ENCODE data around the gene STT3B.
"Not testable (repeated sequence)": the region's sequence is repeated elsewhere in the genome, so short reads cannot be mapped to it uniquely, and the experiment has no call there.

STT3B gene

DNA sequence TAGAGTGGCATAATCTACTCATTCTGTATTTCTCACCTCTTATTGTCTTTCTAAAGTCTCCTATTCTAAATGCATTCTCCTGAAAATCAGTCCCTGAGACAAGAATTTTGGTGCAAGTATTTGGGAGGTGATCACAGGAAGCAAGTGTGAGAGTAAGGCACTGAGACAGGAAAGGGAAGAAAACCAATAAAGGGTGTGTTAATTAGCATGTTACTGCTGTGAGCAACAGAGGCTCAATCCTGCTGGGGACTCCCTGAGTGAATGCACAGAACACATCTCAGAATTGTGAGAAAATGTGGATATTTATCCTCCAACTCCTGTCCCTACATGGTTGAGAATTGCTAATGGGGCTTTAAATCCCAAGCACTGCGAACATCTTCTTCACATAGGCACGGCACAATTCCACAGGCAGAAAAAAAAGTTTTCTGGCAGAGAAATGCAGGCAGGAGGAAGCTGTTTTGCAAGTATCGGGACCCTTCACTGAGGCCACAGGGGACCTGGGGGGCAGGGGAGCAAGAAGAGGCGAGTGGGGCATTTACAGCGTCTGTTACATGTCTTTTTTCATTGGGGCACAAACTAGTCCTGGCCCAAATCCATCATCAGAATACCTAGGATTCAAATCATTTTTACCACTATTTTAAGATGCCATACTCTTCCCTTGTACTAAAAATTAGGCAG, 27.2 kb upstream of the STT3B start:
- CTCF ChIA-PET = no interaction called here

GRCh38 chr3:31506515-31506914, 26.2 kb upstream of the STT3B start:
- H3K9me3 ChIP-seq (ENCODE audit: control insufficient read depth, insufficient read depth, low read depth, low read length); H3K27ac ChIP-seq (ENCODE audit: extremely low read depth, low read depth, low read length); H3K4me1 ChIP-seq (ENCODE audit: control insufficient read depth, insufficient read depth, low read length); H3K4me3 ChIP-seq (ENCODE audit: low read depth, low read length); POLR2A ChIA-PET; H3K36me3 ChIP-seq (ENCODE audit: control insufficient read depth in 2 of 2, insufficient read depth in 1 of 2, low read length in 2 of 2); CTCF ChIA-PET: not testable (repeated sequence)

More for the DNA sequence above, 27.2 kb upstream of the STT3B start:
- Histone ChIP-seq H3K36me3 (ENCODE audit: control insufficient read depth in 2 of 2, insufficient read depth in 1 of 2, low read length in 2 of 2) (no peaks in the 10 kb centered on the region), H3K9me3 (ENCODE audit: control insufficient read depth, insufficient read depth, low read depth, low read length) (no peaks in the 10 kb centered on the region), H3K27ac (ENCODE audit: extremely low read depth, low read depth, low read length) (no peak overlapping the region), H3K4me1 (ENCODE audit: control insufficient read depth, insufficient read depth, low read length) (no peaks in the 10 kb centered on the region), H3K4me3 (ENCODE audit: low read depth, low read length) (no peak overlapping the region)
- POLR2A ChIA-PET = interaction anchor here (0.7 kb wide), 1 partner anchor 30 kb away, joined by 4 read pairs; no protein-coding TSS in a partner anchor
- TF ChIP-seq, protein P1, sequence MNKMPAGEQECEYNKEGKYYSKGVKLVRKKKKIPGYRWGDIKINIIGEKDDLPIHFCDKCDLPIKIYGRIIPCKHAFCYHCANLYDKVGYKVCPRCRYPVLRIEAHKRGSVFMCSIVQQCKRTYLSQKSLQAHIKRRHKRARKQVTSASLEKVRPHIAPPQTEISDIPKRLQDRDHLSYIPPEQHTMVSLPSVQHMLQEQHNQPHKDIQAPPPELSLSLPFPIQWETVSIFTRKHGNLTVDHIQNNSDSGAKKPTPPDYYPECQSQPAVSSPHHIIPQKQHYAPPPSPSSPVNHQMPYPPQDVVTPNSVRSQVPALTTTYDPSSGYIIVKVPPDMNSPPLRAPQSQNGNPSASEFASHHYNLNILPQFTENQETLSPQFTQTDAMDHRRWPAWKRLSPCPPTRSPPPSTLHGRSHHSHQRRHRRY (tag by site-specific recombination; IDR thresholded peaks at IDR 0.05) = no peak
- TF ChIP-seq YY1 (tag by site-specific recombination; IDR thresholded peaks at IDR 0.05) = no peak

DNA sequence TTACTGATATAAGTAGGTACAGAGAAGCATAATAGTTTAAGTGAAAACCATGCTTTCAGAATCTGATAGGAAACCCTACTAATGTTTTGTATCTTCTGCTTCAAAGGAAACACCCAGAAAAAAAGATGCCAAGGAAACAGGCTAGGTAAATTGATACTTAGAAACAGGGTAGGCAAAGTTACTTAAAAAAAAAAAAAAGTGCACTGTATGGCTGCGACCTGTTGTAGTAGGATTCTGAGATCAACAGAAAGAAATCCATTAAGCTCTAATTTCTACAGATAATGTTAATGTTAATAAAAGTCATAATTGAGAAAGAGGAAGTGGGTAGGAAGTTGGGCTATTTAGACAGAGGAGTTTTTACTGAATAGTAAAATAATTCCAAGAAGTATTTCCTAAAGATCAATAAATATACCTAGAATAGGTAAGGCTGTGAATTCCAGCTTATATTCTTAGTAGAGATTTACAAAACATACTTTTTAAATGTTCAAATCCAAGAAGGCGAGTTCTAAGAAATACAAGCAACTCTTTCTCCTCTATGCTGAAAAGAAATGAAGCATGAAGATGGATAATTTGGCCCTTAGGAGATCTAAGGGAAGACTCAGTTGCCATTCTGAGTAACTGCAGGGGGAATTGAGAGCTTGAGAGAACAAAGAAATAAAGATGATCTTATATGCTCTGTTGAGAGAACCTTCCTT, 24.1 kb upstream of the STT3B start:
- H3K36me3 ChIP-seq (ENCODE audit: control insufficient read depth in 2 of 2, insufficient read depth in 1 of 2, low read length in 2 of 2) = no peaks in the 10 kb centered on the region
- no peaks in the 10 kb centered on the region for H3K4me1 ChIP-seq (ENCODE audit: control insufficient read depth, insufficient read depth, low read length)
- H3K9me3 ChIP-seq (ENCODE audit: control insufficient read depth, insufficient read depth, low read depth, low read length) = no peaks in the 10 kb centered on the region
- POLR2A ChIA-PET = interaction anchor here (0.6 kb wide), 1 partner anchor 633 kb away, joined by 3 read pairs; no protein-coding TSS in a partner anchor
- H3K4me3 ChIP-seq (ENCODE audit: low read depth, low read length) = no peak overlapping the region
- no peak overlapping the region for H3K27ac ChIP-seq (ENCODE audit: extremely low read depth, low read depth, low read length)
- CTCF ChIA-PET = no interaction called here
- TF ChIP-seq ZNF544 (tag by site-specific recombination; IDR thresholded peaks at IDR 0.05) = no peak
- no peak for TF ChIP-seq ZNF292 (tag by site-specific recombination; IDR thresholded peaks at IDR 0.05; ENCODE audit: borderline replicate concordance, low read depth)
- no peak for TF ChIP-seq MZF1 (tag by site-specific recombination; IDR thresholded peaks at IDR 0.05; ENCODE audit: borderline replicate concordance)
- no peak for TF ChIP-seq ZNF473 (tag by site-specific recombination; IDR thresholded peaks at IDR 0.05)
- TF ChIP-seq, protein P2, sequence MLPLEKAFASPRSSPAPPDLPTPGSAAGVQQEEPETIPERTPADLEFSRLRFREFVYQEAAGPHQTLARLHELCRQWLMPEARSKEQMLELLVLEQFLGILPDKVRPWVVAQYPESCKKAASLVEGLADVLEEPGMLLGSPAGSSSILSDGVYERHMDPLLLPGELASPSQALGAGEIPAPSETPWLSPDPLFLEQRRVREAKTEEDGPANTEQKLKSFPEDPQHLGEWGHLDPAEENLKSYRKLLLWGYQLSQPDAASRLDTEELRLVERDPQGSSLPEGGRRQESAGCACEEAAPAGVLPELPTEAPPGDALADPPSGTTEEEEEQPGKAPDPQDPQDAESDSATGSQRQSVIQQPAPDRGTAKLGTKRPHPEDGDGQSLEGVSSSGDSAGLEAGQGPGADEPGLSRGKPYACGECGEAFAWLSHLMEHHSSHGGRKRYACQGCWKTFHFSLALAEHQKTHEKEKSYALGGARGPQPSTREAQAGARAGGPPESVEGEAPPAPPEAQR (tag by site-specific recombination; IDR thresholded peaks at IDR 0.05) = no peak
- TF ChIP-seq BCL6B (tag by site-specific recombination; IDR thresholded peaks at IDR 0.05) = no peak
- TF ChIP-seq BCL11B (tag by site-specific recombination; IDR thresholded peaks at IDR 0.05; ENCODE audit: low read depth) = no peak
- no peak for TF ChIP-seq ZNF248 (tag by site-specific recombination; IDR thresholded peaks at IDR 0.05)
- TF ChIP-seq ZNF140 (tag by site-specific recombination; IDR thresholded peaks at IDR 0.05) = no peak
- no peak for TF ChIP-seq ZNF423 (tag by site-specific recombination; IDR thresholded peaks at IDR 0.05)
- TF ChIP-seq ZNF654 (tag by site-specific recombination; IDR thresholded peaks at IDR 0.05; ENCODE audit: low read depth) = no peak
- no peak for TF ChIP-seq KLF1 (tag by site-specific recombination; IDR thresholded peaks at IDR 0.05)
- TF ChIP-seq, protein P3, sequence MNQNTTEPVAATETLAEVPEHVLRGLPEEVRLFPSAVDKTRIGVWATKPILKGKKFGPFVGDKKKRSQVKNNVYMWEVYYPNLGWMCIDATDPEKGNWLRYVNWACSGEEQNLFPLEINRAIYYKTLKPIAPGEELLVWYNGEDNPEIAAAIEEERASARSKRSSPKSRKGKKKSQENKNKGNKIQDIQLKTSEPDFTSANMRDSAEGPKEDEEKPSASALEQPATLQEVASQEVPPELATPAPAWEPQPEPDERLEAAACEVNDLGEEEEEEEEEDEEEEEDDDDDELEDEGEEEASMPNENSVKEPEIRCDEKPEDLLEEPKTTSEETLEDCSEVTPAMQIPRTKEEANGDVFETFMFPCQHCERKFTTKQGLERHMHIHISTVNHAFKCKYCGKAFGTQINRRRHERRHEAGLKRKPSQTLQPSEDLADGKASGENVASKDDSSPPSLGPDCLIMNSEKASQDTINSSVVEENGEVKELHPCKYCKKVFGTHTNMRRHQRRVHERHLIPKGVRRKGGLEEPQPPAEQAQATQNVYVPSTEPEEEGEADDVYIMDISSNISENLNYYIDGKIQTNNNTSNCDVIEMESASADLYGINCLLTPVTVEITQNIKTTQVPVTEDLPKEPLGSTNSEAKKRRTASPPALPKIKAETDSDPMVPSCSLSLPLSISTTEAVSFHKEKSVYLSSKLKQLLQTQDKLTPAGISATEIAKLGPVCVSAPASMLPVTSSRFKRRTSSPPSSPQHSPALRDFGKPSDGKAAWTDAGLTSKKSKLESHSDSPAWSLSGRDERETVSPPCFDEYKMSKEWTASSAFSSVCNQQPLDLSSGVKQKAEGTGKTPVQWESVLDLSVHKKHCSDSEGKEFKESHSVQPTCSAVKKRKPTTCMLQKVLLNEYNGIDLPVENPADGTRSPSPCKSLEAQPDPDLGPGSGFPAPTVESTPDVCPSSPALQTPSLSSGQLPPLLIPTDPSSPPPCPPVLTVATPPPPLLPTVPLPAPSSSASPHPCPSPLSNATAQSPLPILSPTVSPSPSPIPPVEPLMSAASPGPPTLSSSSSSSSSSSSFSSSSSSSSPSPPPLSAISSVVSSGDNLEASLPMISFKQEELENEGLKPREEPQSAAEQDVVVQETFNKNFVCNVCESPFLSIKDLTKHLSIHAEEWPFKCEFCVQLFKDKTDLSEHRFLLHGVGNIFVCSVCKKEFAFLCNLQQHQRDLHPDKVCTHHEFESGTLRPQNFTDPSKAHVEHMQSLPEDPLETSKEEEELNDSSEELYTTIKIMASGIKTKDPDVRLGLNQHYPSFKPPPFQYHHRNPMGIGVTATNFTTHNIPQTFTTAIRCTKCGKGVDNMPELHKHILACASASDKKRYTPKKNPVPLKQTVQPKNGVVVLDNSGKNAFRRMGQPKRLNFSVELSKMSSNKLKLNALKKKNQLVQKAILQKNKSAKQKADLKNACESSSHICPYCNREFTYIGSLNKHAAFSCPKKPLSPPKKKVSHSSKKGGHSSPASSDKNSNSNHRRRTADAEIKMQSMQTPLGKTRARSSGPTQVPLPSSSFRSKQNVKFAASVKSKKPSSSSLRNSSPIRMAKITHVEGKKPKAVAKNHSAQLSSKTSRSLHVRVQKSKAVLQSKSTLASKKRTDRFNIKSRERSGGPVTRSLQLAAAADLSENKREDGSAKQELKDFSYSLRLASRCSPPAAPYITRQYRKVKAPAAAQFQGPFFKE (tag by site-specific recombination; IDR thresholded peaks at IDR 0.05; ENCODE audit: borderline replicate concordance) = no peak
- no peak for TF ChIP-seq ZNF585B (tag by site-specific recombination; IDR thresholded peaks at IDR 0.05)
- no peak for TF ChIP-seq ZNF768 (tag by site-specific recombination; IDR thresholded peaks at IDR 0.05)
- no peak for TF ChIP-seq SP7 (tag by site-specific recombination; IDR thresholded peaks at IDR 0.05)
- TF ChIP-seq ZNF791 (tag by site-specific recombination; IDR thresholded peaks at IDR 0.05) = no peak
- no peak for TF ChIP-seq ZSCAN16 (tag by site-specific recombination; IDR thresholded peaks at IDR 0.05)
- no peak for TF ChIP-seq ZNF239 (tag by site-specific recombination; IDR thresholded peaks at IDR 0.05)

Measured in HEK293 (cell line).